GM23338 (cell line): Measurements from ENCODE around the gene RABGAP1L. TPM values are rescaled to one million over a fixed set of nuclear protein-coding genes. Genes with fewer than 3 reads are reported as not detected.

ENCODE experiments used
- ATAC-seq: fragments of 200-7000 bp; cut with Tn5 transposase; 3 replicates; pipeline ENCODE4 v1.9.1; 2020
- DNase-seq: peaks from one replicate; pipeline ENCODE4 v3.0.0-alpha.2; 2015; ENCODE audit warnings: low spot score
- H2AFZ ChIP-seq: fragments of 200-600 bp; sonication (generic); 2 replicates; pipeline ENCODE4 v1.8.0; 2016; ENCODE audit warnings: antibody characterized with exemption, mild to moderate bottlenecking, moderate library complexity
- H3F3A ChIP-seq: fragments of 200-600 bp; sonication (generic); replicated peaks from 2 replicates; pipeline ENCODE4 v1.8.0; 2017; ENCODE audit warnings: antibody characterized with exemption, mixed run types, low read depth
- H3K27ac ChIP-seq: fragments of 200-600 bp; sonication (generic); 2 replicates; pipeline ENCODE4 v1.6.1; 2016; ENCODE audit warnings: low read depth
- H3K27me3 ChIP-seq: fragments of 200-600 bp; sonication (generic); 2 replicates; pipeline ENCODE4 v1.8.0; 2016; ENCODE audit warnings: mild to moderate bottlenecking, mixed run types, moderate library complexity; ENCODE audit not compliant: insufficient read depth
- H3K36me3 ChIP-seq: fragments of 200-600 bp; sonication (generic); 2 replicates; pipeline ENCODE4 v1.8.0; 2016; ENCODE audit warnings: mild to moderate bottlenecking; ENCODE audit not compliant: insufficient read depth
- H3K4me1 ChIP-seq: fragments of 200-600 bp; sonication (generic); 2 replicates; pipeline ENCODE4 v1.8.0; 2016; ENCODE audit warnings: mild to moderate bottlenecking, moderate library complexity; ENCODE audit not compliant: insufficient read depth
- H3K4me2 ChIP-seq: fragments of 200-600 bp; sonication (generic); 2 replicates; pipeline ENCODE4 v1.7.1; 2017; ENCODE audit warnings: mixed run types
- H3K4me3 ChIP-seq: fragments of 200-600 bp; sonication (generic); 2 replicates; pipeline ENCODE4 v1.6.1; 2016; ENCODE audit warnings: mixed run types
- H3K79me2 ChIP-seq: fragments of 200-600 bp; sonication (generic); replicated peaks from 2 replicates; pipeline ENCODE4 v1.8.0; 2017; ENCODE audit warnings: mild to moderate bottlenecking; ENCODE audit not compliant: insufficient read depth
- H3K9me2 ChIP-seq: fragments of 200-600 bp; sonication (generic); 2 replicates; pipeline ENCODE4 v1.8.0; 2017; ENCODE audit not compliant: insufficient read depth
- H4K20me1 ChIP-seq: fragments of 200-600 bp; sonication (generic); replicated peaks from 2 replicates; pipeline ENCODE4 v1.8.0; 2017; ENCODE audit warnings: mild to moderate bottlenecking; ENCODE audit not compliant: insufficient read depth
- H3K27ac Mint-ChIP-seq: 2 replicates; pipeline ENCODE4 v1.8.0; 2020; ENCODE audit warnings: inconsistent platforms, mild to moderate bottlenecking, moderate library complexity, mixed read lengths
- H3K27me3 Mint-ChIP-seq: 3 replicates; pipeline ENCODE4 v1.8.0; 2022; ENCODE audit warnings: low read depth, mild to moderate bottlenecking, moderate library complexity, mixed read lengths, inconsistent platforms; ENCODE audit not compliant: insufficient read depth, poor library complexity
- H3K36me3 Mint-ChIP-seq: 3 replicates; pipeline ENCODE4 v1.8.0; 2021; ENCODE audit warnings: low read depth, mild to moderate bottlenecking, inconsistent platforms, moderate library complexity, mixed read lengths
- H3K4me1 Mint-ChIP-seq: 3 replicates; pipeline ENCODE4 v1.8.0; 2020; ENCODE audit warnings: mild to moderate bottlenecking, inconsistent platforms, mixed read lengths
- H3K4me3 Mint-ChIP-seq: 3 replicates; pipeline ENCODE4 v1.8.0; 2021; ENCODE audit warnings: moderate library complexity, mild to moderate bottlenecking, inconsistent platforms, mixed read lengths
- H3K9me3 Mint-ChIP-seq: 3 replicates; pipeline ENCODE4 v1.8.0; 2020; ENCODE audit warnings: moderate library complexity, mild to moderate bottlenecking, inconsistent platforms, mixed read lengths
- CREB1 ChIP-seq: fragments of 250-450 bp; sonication (Bioruptor Pico); IDR thresholded peaks from 2 replicates; pipeline ENCODE4 v1.5.0; 2020; ENCODE audit warnings: low read depth, mild to moderate bottlenecking, moderate library complexity
- EZH2 ChIP-seq: fragments of 200-600 bp; sonication (generic); IDR thresholded peaks from one replicate; pipeline ENCODE4 v1.8.0; 2017; ENCODE audit warnings: antibody characterized with exemption, mild to moderate bottlenecking, low read depth; ENCODE audit not compliant: unreplicated experiment
- EZH2phosphoT487 ChIP-seq: fragments of 200-600 bp; sonication (generic); IDR thresholded peaks from one replicate; pipeline ENCODE4 v1.8.1; 2018; ENCODE audit warnings: antibody characterized with exemption; ENCODE audit not compliant: unreplicated experiment
- JUNB ChIP-seq: IDR thresholded peaks from one replicate; pipeline ENCODE4 v1.6.1; 2016; ENCODE audit warnings: antibody characterized with exemption; ENCODE audit not compliant: unreplicated experiment
- NANOG ChIP-seq: IDR thresholded peaks from 2 replicates; pipeline ENCODE4 v1.6.1; 2016; ENCODE audit warnings: antibody characterized with exemption, borderline replicate concordance
- POLR2AphosphoS5 ChIP-seq: IDR thresholded peaks from 2 replicates; pipeline ENCODE4 v1.6.1; 2016; ENCODE audit warnings: antibody characterized with exemption, low read depth
- STAT1 ChIP-seq: IDR thresholded peaks from one replicate; pipeline ENCODE4 v1.6.1; 2016; ENCODE audit warnings: antibody characterized with exemption; ENCODE audit not compliant: unreplicated experiment
- ZNF114 ChIP-seq: fragments of 250-450 bp; sonication (Bioruptor Pico); IDR thresholded peaks from 2 replicates; pipeline ENCODE4 v1.5.0; 2020; ENCODE audit warnings: mild to moderate bottlenecking, moderate library complexity
- ZNF331 ChIP-seq: fragments of 250-450 bp; sonication (Bioruptor Pico); IDR thresholded peaks from 2 replicates; pipeline ENCODE4 v1.5.0; 2020; ENCODE audit warnings: low read depth, mild to moderate bottlenecking, moderate library complexity
- polyA plus RNA-seq: library from polyadenylated mRNA; unstranded; fragments of >200 nt; fragmentation: Nextera tagmentation; extraction: Ambion mirVana; gene quantifications from 2 replicates; pipeline ENCODE4 v1.2.1, GENCODE V29; 2016
- total RNA-seq: library from RNA; depleted of rRNA; stranded (reverse); fragments of >200 nt; shearing (Covaris generic); gene quantifications from 2 replicates; pipeline ENCODE4 v1.2.3, GENCODE V29; 2014
- TF ChIP-seq, protein P1 (sequence below): IDR thresholded peaks from one replicate; pipeline ENCODE4 v1.6.1; 2018; ENCODE audit warnings: antibody characterized with exemption; ENCODE audit not compliant: unreplicated experiment
- TF ChIP-seq, protein P2 (sequence below), 2 experiments: fragments of 200-600 bp in 1 of 2; sonication (generic) in 1 of 2; conservative IDR thresholded peaks; 2 replicates each; pipeline versions ENCODE4 v1.5.1 to v1.6.1; 2016 to 2017; ENCODE audit warnings: antibody characterized with exemption in 2 of 2, low read depth in 2 of 2, mild to moderate bottlenecking in 2 of 2, moderate library complexity in 1 of 2
- TF ChIP-seq, protein P3 (sequence below): IDR thresholded peaks from 2 replicates; pipeline ENCODE4 v1.6.1; 2016; ENCODE audit warnings: antibody characterized with exemption
- TF ChIP-seq, protein P4 (sequence below): fragments of 250-450 bp; sonication (Bioruptor Pico); IDR thresholded peaks from 2 replicates; pipeline ENCODE4 v1.5.0; 2020; ENCODE audit warnings: mild to moderate bottlenecking, moderate library complexity

Gene RABGAP1L
- total and polyA plus RNA-seq, 2 experiments from 2014 or later, result 83.2 to 136 TPM

- no peaks in the 10 kb centered on the region for H3K27me3 ChIP-seq
- no peaks in the 10 kb centered on the region for H3K4me1 Mint-ChIP-seq
- H2AFZ ChIP-seq, result no peak overlapping the region
- H3K4me1 ChIP-seq, result no peaks in the 10 kb centered on the region
- TF ChIP-seq EZH2 (no peak), CREB1 (CRISPR knock-in tag) (no peak), EZH2phosphoT487 (no peak), NANOG (no peak), ZNF114 (CRISPR knock-in tag) (no peak), ZNF331 (CRISPR knock-in tag) (no peak), STAT1 (no peak), JUNB (no peak), POLR2AphosphoS5 (no peak)
- TF ChIP-seq, protein P1, sequence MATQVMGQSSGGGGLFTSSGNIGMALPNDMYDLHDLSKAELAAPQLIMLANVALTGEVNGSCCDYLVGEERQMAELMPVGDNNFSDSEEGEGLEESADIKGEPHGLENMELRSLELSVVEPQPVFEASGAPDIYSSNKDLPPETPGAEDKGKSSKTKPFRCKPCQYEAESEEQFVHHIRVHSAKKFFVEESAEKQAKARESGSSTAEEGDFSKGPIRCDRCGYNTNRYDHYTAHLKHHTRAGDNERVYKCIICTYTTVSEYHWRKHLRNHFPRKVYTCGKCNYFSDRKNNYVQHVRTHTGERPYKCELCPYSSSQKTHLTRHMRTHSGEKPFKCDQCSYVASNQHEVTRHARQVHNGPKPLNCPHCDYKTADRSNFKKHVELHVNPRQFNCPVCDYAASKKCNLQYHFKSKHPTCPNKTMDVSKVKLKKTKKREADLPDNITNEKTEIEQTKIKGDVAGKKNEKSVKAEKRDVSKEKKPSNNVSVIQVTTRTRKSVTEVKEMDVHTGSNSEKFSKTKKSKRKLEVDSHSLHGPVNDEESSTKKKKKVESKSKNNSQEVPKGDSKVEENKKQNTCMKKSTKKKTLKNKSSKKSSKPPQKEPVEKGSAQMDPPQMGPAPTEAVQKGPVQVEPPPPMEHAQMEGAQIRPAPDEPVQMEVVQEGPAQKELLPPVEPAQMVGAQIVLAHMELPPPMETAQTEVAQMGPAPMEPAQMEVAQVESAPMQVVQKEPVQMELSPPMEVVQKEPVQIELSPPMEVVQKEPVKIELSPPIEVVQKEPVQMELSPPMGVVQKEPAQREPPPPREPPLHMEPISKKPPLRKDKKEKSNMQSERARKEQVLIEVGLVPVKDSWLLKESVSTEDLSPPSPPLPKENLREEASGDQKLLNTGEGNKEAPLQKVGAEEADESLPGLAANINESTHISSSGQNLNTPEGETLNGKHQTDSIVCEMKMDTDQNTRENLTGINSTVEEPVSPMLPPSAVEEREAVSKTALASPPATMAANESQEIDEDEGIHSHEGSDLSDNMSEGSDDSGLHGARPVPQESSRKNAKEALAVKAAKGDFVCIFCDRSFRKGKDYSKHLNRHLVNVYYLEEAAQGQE, result no peak
- TF ChIP-seq, protein P2, sequence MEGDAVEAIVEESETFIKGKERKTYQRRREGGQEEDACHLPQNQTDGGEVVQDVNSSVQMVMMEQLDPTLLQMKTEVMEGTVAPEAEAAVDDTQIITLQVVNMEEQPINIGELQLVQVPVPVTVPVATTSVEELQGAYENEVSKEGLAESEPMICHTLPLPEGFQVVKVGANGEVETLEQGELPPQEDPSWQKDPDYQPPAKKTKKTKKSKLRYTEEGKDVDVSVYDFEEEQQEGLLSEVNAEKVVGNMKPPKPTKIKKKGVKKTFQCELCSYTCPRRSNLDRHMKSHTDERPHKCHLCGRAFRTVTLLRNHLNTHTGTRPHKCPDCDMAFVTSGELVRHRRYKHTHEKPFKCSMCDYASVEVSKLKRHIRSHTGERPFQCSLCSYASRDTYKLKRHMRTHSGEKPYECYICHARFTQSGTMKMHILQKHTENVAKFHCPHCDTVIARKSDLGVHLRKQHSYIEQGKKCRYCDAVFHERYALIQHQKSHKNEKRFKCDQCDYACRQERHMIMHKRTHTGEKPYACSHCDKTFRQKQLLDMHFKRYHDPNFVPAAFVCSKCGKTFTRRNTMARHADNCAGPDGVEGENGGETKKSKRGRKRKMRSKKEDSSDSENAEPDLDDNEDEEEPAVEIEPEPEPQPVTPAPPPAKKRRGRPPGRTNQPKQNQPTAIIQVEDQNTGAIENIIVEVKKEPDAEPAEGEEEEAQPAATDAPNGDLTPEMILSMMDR (conservative IDR thresholded peaks at IDR 0.05; ENCODE audit: low read depth in 2 of 2), result no peak
- TF ChIP-seq, protein P3, sequence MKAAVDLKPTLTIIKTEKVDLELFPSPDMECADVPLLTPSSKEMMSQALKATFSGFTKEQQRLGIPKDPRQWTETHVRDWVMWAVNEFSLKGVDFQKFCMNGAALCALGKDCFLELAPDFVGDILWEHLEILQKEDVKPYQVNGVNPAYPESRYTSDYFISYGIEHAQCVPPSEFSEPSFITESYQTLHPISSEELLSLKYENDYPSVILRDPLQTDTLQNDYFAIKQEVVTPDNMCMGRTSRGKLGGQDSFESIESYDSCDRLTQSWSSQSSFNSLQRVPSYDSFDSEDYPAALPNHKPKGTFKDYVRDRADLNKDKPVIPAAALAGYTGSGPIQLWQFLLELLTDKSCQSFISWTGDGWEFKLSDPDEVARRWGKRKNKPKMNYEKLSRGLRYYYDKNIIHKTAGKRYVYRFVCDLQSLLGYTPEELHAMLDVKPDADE, result no peak
- TF ChIP-seq, protein P4, sequence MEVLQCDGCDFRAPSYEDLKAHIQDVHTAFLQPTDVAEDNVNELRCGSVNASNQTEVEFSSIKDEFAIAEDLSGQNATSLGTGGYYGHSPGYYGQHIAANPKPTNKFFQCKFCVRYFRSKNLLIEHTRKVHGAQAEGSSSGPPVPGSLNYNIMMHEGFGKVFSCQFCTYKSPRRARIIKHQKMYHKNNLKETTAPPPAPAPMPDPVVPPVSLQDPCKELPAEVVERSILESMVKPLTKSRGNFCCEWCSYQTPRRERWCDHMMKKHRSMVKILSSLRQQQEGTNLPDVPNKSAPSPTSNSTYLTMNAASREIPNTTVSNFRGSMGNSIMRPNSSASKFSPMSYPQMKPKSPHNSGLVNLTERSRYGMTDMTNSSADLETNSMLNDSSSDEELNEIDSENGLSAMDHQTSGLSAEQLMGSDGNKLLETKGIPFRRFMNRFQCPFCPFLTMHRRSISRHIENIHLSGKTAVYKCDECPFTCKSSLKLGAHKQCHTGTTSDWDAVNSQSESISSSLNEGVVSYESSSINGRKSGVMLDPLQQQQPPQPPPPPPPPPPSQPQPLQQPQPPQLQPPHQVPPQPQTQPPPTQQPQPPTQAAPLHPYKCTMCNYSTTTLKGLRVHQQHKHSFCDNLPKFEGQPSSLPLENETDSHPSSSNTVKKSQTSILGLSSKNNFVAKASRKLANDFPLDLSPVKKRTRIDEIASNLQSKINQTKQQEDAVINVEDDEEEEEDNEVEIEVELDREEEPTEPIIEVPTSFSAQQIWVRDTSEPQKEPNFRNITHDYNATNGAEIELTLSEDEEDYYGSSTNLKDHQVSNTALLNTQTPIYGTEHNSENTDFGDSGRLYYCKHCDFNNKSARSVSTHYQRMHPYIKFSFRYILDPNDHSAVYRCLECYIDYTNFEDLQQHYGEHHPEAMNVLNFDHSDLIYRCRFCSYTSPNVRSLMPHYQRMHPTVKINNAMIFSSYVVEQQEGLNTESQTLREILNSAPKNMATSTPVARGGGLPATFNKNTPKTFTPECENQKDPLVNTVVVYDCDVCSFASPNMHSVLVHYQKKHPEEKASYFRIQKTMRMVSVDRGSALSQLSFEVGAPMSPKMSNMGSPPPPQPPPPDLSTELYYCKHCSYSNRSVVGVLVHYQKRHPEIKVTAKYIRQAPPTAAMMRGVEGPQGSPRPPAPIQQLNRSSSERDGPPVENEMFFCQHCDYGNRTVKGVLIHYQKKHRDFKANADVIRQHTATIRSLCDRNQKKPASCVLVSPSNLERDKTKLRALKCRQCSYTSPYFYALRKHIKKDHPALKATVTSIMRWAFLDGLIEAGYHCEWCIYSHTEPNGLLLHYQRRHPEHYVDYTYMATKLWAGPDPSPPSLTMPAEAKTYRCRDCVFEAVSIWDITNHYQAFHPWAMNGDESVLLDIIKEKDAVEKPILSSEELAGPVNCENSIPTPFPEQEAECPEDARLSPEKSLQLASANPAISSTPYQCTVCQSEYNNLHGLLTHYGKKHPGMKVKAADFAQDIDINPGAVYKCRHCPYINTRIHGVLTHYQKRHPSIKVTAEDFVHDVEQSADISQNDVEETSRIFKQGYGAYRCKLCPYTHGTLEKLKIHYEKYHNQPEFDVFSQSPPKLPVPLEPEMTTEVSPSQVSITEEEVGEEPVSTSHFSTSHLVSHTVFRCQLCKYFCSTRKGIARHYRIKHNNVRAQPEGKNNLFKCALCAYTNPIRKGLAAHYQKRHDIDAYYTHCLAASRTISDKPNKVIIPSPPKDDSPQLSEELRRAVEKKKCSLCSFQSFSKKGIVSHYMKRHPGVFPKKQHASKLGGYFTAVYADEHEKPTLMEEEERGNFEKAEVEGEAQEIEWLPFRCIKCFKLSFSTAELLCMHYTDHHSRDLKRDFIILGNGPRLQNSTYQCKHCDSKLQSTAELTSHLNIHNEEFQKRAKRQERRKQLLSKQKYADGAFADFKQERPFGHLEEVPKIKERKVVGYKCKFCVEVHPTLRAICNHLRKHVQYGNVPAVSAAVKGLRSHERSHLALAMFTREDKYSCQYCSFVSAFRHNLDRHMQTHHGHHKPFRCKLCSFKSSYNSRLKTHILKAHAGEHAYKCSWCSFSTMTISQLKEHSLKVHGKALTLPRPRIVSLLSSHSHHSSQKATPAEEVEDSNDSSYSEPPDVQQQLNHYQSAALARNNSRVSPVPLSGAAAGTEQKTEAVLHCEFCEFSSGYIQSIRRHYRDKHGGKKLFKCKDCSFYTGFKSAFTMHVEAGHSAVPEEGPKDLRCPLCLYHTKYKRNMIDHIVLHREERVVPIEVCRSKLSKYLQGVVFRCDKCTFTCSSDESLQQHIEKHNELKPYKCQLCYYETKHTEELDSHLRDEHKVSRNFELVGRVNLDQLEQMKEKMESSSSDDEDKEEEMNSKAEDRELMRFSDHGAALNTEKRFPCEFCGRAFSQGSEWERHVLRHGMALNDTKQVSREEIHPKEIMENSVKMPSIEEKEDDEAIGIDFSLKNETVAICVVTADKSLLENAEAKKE (CRISPR knock-in tag), result no peak
- H3K36me3 ChIP-seq, result no peaks in the 10 kb centered on the region
- H3K79me2 ChIP-seq, result no peaks in the 10 kb centered on the region
- H3K4me3 ChIP-seq, result no peak overlapping the region
- H4K20me1 ChIP-seq, result no peaks in the 10 kb centered on the region
- no peaks in the 10 kb centered on the region for H3K9me3 Mint-ChIP-seq
- no peak overlapping the region for H3K27ac ChIP-seq
- H3K27ac Mint-ChIP-seq, result no peak overlapping the region
- H3K4me2 ChIP-seq, result no peak overlapping the region
- no peaks in the 10 kb centered on the region for H3F3A ChIP-seq
- ATAC-seq (no peak), DNase-seq (no peak)
- H3K4me3 Mint-ChIP-seq, result no peak overlapping the region
- H3K27me3 Mint-ChIP-seq, result no peaks in the 10 kb centered on the region
- H3K36me3 Mint-ChIP-seq, result no peaks in the 10 kb centered on the region
- no peaks in the 10 kb centered on the region for H3K9me2 ChIP-seq
These were observed 248.8 kb downstream of the RABGAP1L start for GRCh38 chr1:174408146-174408545.
